IPS-NIHi7 (cell line): ENCODE results near the gene HIGD1C.
"Not testable (repeated sequence)": the region's sequence is repeated elsewhere in the genome, so short reads cannot be mapped to it uniquely, and the experiment has no call there.

ENCODE experiments used
- DNase-seq: peaks from one replicate; pipeline ENCODE4 v3.0.0; 2012; ENCODE audit warnings: mixed read lengths; ENCODE audit errors: extremely low spot score

HIGD1C gene

GRCh38 chr12:50933459-50934124, 18.8 kb upstream of the HIGD1C start:
- no peak for DNase-seq

- DNase-seq = no peak
These were observed 17.9 kb upstream of the HIGD1C start for GRCh38 chr12:50934371-50934851.

- DNase-seq = no peak
These were observed 17.1 kb upstream of the HIGD1C start for GRCh38 chr12:50934981-50935807.

GRCh38 chr12:50936821-50937530, 15.4 kb upstream of the HIGD1C start:
- DNase-seq = no peak

- no peak for DNase-seq
These were observed 14.7 kb upstream of the HIGD1C start for GRCh38 chr12:50937653-50938052.

- DNase-seq = no peak
These were observed 4.3 kb upstream of the HIGD1C start for GRCh38 chr12:50947933-50948626.

- no peak for DNase-seq
These were observed 3.5 kb upstream of the HIGD1C start for GRCh38 chr12:50948798-50949197.

- DNase-seq = no peak
These were observed 2.5 kb upstream of the HIGD1C start for GRCh38 chr12:50949801-50950302.

GRCh38 chr12:50951112-50951511, 1.2 kb upstream of the HIGD1C start:
- no peak for DNase-seq

GRCh38 chr12:50953047-50953446, 703 bp downstream of the HIGD1C start:
- DNase-seq = no peak

GRCh38 chr12:50954789-50955188, 2.4 kb downstream of the HIGD1C start:
- DNase-seq = not testable (repeated sequence)

- DNase-seq = no peak
These were observed 2.9 kb downstream of the HIGD1C start for GRCh38 chr12:50955288-50955687.

GRCh38 chr12:50955697-50956096, 3.4 kb downstream of the HIGD1C start:
- DNase-seq = no peak

- DNase-seq = no peak
These were observed 7.8 kb downstream of the HIGD1C start for GRCh38 chr12:50960130-50960529.

GRCh38 chr12:50961708-50962107, 9.4 kb downstream of the HIGD1C start:
- DNase-seq = no peak

GRCh38 chr12:50964432-50964831, 12.1 kb downstream of the HIGD1C start:
- no peak for DNase-seq

- no peak for DNase-seq
These were observed 19.6 kb downstream of the HIGD1C start for GRCh38 chr12:50971946-50972345.

- no peak for DNase-seq
These were observed 27.2 kb downstream of the HIGD1C start for GRCh38 chr12:50979369-50980052.

GRCh38 chr12:50980545-50980944, 28.2 kb downstream of the HIGD1C start:
- no peak for DNase-seq

- no peak for DNase-seq
These were observed 29.2 kb downstream of the HIGD1C start for GRCh38 chr12:50981319-50982239.
